Osteoblast (primary cell): ENCODE results near the gene KLHL17. TPM values are rescaled to one million over a fixed set of nuclear protein-coding genes. Genes with fewer than 3 reads are reported as not detected.

Experiments
- DNase-seq: peaks from one replicate; pipeline ENCODE4 v3.0.0; 2011; ENCODE audit warnings: low spot score, mixed read lengths; ENCODE audit not compliant: insufficient read length; ENCODE audit errors: missing footprints
- H2AFZ ChIP-seq: 2 replicates; pipeline ENCODE4 v1.6.0; 2011; ENCODE audit warnings: mild to moderate bottlenecking, low read length
- H3K27ac ChIP-seq: 2 replicates; pipeline ENCODE4 v1.5.1; 2011; ENCODE audit warnings: mild to moderate bottlenecking, low read depth, low read length, moderate library complexity
- H3K27me3 ChIP-seq: 2 replicates; pipeline ENCODE4 v1.6.0; 2012; ENCODE audit warnings: mild to moderate bottlenecking, control low read depth, inconsistent platforms, low read length, moderate library complexity; ENCODE audit not compliant: insufficient read depth
- H3K36me3 ChIP-seq: 2 replicates; pipeline ENCODE4 v1.5.1; 2011; ENCODE audit warnings: mild to moderate bottlenecking, low read length, control low read depth, moderate library complexity; ENCODE audit not compliant: insufficient read depth
- H3K4me1 ChIP-seq: 2 replicates; pipeline ENCODE4 v1.5.1; 2011; ENCODE audit warnings: mild to moderate bottlenecking, low read length, control low read depth, moderate library complexity; ENCODE audit not compliant: insufficient read depth
- H3K4me2 ChIP-seq: 2 replicates; pipeline ENCODE4 v1.6.0; 2011; ENCODE audit warnings: mild to moderate bottlenecking, low read length; ENCODE audit not compliant: insufficient read depth
- H3K4me3 ChIP-seq: fragments of 200-600 bp; sonication (generic); 3 replicates; pipeline ENCODE4 v1.5.1; 2012; ENCODE audit warnings: mild to moderate bottlenecking, low read length, inconsistent platforms; ENCODE audit not compliant: insufficient read depth
- H3K79me2 ChIP-seq: 2 replicates; pipeline ENCODE4 v1.6.0; 2012; ENCODE audit warnings: mild to moderate bottlenecking, low read length, control low read depth, inconsistent platforms; ENCODE audit not compliant: insufficient read depth
- H3K9me3 ChIP-seq: 2 replicates; pipeline ENCODE4 v1.5.1; 2011; ENCODE audit warnings: low read depth, low read length, control low read depth
- H4K20me1 ChIP-seq: 2 replicates; pipeline ENCODE4 v1.6.0; 2012; ENCODE audit warnings: mild to moderate bottlenecking, low read length, control low read depth; ENCODE audit not compliant: insufficient read depth
- total RNA-seq: library from RNA; depleted of rRNA; stranded (reverse); fragments of >200 nt; gene quantifications from 2 replicates; pipeline ENCODE4 v1.2.3, GENCODE V29; 2012
- TF ChIP-seq, protein P1 (sequence below): IDR thresholded peaks from 2 replicates; pipeline ENCODE4 v1.5.1; 2011; ENCODE audit warnings: mild to moderate bottlenecking, low read depth, low read length, moderate library complexity; ENCODE audit errors: extremely low read depth

KLHL17 gene
- total RNA-seq, 1 donor: 5.4 TPM

DNA sequence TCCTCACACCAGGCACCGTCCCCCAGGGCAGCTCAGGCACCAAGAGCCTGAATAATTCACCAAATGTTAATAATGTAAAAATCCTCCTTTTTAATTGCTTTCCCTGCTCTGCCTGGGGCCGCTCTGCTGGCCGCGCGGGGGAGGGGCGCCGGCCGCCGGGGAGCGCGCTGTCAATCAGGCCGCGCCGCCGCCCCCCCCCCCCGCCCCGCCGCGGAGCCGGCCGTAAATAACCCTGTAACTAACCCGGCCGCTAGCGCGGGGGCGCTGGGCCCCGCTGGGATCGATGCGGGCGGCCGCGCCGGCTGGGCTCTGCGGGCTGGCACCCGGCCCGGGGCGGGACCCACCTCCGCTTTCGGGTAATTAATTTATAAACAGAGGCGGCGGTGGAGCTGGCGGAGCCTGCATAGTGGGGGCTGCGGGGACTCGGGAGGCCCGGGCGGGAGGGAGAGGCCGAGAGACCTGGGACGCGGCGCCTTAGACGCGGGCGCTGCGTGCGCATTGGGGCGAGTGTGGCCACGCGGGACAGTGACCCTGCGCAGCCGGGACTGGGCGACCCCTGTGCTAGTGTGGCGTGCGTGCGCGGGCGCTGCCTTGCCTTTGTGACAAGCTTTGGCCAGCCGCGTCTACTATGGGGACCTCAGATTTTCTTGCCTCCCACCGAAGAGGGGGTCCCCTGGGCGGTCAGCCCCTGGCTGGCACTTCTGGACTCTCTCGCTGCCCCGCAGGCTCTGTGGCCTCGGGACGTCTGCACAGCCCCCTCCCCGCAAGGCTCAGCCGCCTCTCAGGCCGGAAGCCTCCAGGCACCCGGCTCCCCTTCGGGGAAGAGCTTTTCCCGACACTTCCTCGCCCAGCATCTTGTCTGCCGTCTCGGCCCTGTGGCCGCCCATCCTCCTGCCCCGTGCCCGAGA, 20.0 kb upstream of the KLHL17 start:
- TF ChIP-seq, protein P1, sequence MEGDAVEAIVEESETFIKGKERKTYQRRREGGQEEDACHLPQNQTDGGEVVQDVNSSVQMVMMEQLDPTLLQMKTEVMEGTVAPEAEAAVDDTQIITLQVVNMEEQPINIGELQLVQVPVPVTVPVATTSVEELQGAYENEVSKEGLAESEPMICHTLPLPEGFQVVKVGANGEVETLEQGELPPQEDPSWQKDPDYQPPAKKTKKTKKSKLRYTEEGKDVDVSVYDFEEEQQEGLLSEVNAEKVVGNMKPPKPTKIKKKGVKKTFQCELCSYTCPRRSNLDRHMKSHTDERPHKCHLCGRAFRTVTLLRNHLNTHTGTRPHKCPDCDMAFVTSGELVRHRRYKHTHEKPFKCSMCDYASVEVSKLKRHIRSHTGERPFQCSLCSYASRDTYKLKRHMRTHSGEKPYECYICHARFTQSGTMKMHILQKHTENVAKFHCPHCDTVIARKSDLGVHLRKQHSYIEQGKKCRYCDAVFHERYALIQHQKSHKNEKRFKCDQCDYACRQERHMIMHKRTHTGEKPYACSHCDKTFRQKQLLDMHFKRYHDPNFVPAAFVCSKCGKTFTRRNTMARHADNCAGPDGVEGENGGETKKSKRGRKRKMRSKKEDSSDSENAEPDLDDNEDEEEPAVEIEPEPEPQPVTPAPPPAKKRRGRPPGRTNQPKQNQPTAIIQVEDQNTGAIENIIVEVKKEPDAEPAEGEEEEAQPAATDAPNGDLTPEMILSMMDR: no peak
- peaks cover 28% of the 10 kb centered on the region for H3K4me1 ChIP-seq
- no peaks in the 10 kb centered on the region for H3K79me2 ChIP-seq
- H3K4me2 ChIP-seq: peak overlapping the region; percentile 71
- peak; percentile 99 for DNase-seq
- peak overlapping the region; percentile 56 for H3K4me3 ChIP-seq
- peaks cover 6% of the 10 kb centered on the region for H3K36me3 ChIP-seq
- H2AFZ ChIP-seq: no peak overlapping the region
- H3K27me3 ChIP-seq: no peaks in the 10 kb centered on the region
- H3K27ac ChIP-seq: no peak overlapping the region
- H4K20me1 ChIP-seq: no peaks in the 10 kb centered on the region
- no peaks in the 10 kb centered on the region for H3K9me3 ChIP-seq

DNA sequence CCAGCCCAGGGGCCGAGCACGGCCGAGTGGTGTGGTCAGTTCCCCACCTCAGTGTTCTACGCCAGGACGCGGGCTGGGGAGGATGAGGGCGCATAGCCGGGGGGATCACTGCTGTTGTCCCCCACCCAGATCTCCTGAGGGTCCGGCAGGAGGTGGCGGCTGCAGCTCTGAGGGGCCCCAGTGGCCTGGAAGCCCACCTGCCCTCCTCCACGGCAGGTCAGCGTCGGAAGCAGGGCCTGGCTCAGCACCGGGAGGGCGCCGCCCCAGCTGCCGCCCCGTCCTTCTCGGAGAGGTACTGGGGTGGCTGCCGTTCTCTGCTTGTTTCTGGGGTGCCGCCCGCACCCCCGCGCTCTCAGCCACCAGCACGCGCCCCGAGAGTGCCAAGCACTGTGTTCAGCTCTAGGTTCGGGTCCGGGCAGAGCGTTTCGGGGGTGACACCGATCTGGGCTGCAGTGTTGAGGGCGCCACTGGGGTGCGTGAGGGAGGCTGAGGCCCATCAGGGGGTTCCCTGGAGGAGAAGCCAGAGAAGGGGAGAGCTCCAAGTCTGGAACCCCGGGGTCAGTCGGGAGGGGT, 19.3 kb upstream of the KLHL17 start:
- Histone ChIP-seq H3K27ac (no peak overlapping the region), H2AFZ (no peak overlapping the region), H3K9me3 (no peaks in the 10 kb centered on the region), H3K79me2 (no peaks in the 10 kb centered on the region), H3K36me3 (peaks cover 12% of the 10 kb centered on the region), H3K4me1 (peaks cover 28% of the 10 kb centered on the region), H4K20me1 (no peaks in the 10 kb centered on the region), H3K4me3 (peak overlapping the region; percentile 56), H3K27me3 (no peaks in the 10 kb centered on the region), H3K4me2 (peak overlapping the region; percentile 71)
- TF ChIP-seq, protein P1: no peak
- no peak for DNase-seq

DNA sequence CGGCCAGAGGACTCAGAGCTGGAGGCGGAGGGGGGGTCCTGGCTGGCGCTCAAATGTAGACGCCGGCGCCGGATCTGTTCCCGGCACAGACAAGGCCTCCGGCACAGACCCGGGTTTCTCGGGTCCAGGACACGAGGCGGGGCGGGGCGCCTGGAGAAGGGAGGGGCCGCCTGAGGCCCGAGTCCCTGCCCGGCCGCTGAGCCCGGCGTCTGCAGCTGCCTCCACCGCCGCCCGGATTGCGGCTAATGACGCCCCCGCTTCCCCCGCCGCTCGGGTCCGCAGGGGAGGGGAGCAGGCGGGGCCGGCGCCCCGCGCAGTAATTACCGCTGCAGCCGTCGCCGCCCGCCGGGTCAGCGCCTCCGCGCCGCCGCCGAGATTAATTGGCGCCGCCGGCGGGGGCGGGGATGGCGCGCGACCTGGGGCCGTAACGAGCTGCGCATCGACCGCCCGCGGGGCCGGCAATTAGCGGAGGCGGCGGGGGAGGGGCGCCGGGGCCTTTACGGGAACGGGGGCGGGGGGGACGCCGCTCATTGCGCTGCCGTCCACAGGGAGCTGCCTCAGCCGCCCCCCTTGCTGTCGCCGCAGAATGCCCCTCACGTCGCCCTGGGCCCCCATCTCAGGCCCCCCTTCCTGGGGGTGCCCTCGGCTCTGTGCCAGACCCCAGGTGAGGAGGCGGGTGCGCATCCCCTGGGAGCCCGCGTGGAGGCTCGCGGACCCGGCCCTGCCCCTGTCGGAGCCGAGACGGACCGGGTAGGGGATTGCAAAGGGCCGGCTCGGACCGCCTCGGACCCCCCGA, 18.6 kb upstream of the KLHL17 start:
- H3K27ac ChIP-seq: no peak overlapping the region
- H4K20me1 ChIP-seq: no peaks in the 10 kb centered on the region
- no peaks in the 10 kb centered on the region for H3K9me3 ChIP-seq
- no peak overlapping the region for H2AFZ ChIP-seq
- H3K27me3 ChIP-seq: no peaks in the 10 kb centered on the region
- H3K4me1 ChIP-seq: peaks cover 28% of the 10 kb centered on the region
- H3K4me3 ChIP-seq: peak overlapping the region; percentile 33
- DNase-seq: peak; percentile 100
- peaks cover 13% of the 10 kb centered on the region for H3K36me3 ChIP-seq
- TF ChIP-seq, protein P1: no peak
- H3K4me2 ChIP-seq: peak overlapping the region; percentile 71
- no peaks in the 10 kb centered on the region for H3K79me2 ChIP-seq
